DND-41 (cell line): ENCODE results near the gene RASAL2.

Experiments
- CTCF ChIP-seq: IDR thresholded peaks from 2 replicates; pipeline ENCODE4 v1.5.1; 2012; ENCODE audit warnings: borderline replicate concordance, low read length, moderate library complexity, mild to moderate bottlenecking; ENCODE audit not compliant: poor library complexity, severe bottlenecking; ENCODE audit errors: extremely low read depth
- EZH2 ChIP-seq: IDR thresholded peaks from 3 replicates; pipeline ENCODE4 v1.6.1; 2012; ENCODE audit warnings: borderline replicate concordance, low read depth, mild to moderate bottlenecking, moderate library complexity, low read length, inconsistent platforms; ENCODE audit not compliant: severe bottlenecking

GRCh38 chr1:178364782-178365181 is 270.9 kb downstream of the RASAL2 start:
- TF ChIP-seq CTCF (no peak), EZH2 (no peak)
